GM23248 (cell line): ENCODE measurements around the gene NOS2.

Experiments used
- EZH2 ChIP-seq: fragments of 200-600 bp; sonication (generic); IDR thresholded peaks from 2 replicates; pipeline ENCODE4 v1.6.1; 2018; ENCODE audit warnings: antibody characterized with exemption, mild to moderate bottlenecking; ENCODE audit not compliant: insufficient read depth, poor library complexity, severe bottlenecking
- EZH2phosphoT487 ChIP-seq: fragments of 200-600 bp; sonication (generic); IDR thresholded peaks from 2 replicates; pipeline ENCODE4 v1.6.1; 2018; ENCODE audit warnings: antibody characterized with exemption, moderate library complexity, mild to moderate bottlenecking, low read depth; ENCODE audit not compliant: insufficient read depth

GRCh38 chr17:27762527-27763305 is 37.6 kb downstream of the NOS2 start:
- TF ChIP-seq EZH2, result no peak
- no peak for TF ChIP-seq EZH2phosphoT487
